Prostate gland (tissue), 2 donors: ENCODE results near the gene MAD1L1. TPM values are rescaled to one million over a fixed set of nuclear protein-coding genes. Genes with fewer than 3 reads are reported as not detected.

ENCODE experiments used
- DNase-seq: peaks from one replicate; pipeline ENCODE4 v3.0.0-alpha.2; 2019; ENCODE audit warnings: low spot score
- H3K27ac ChIP-seq, 2 donors: fragments of 200-600 bp; sonication (generic); 2 replicates each; pipeline ENCODE4 v1.5.1; 2017 to 2019
- H3K27me3 ChIP-seq: fragments of 200-600 bp; sonication (generic); replicated peaks from 2 replicates; pipeline ENCODE4 v1.5.1; 2019; ENCODE audit not compliant: insufficient read depth
- H3K36me3 ChIP-seq, 2 donors: fragments of 200-600 bp; sonication (generic); 1 replicate in 1 of 2; 2 replicates in 1 of 2; pipeline versions ENCODE4 v1.5.1 to v1.8.1; 2017 to 2019
- H3K4me1 ChIP-seq: fragments of 200-600 bp; sonication (generic); replicated peaks from 2 replicates; pipeline ENCODE4 v1.5.1; 2019
- H3K4me3 ChIP-seq, 2 donors: fragments of 200-600 bp; sonication (generic); 2 replicates each; pipeline ENCODE4 v1.5.1; 2017 to 2019
- H3K9me3 ChIP-seq: fragments of 200-600 bp; sonication (generic); 2 replicates; pipeline ENCODE4 v1.5.1; 2017
- CTCF ChIP-seq, 4 experiments: fragments of 200-600 bp in 2 of 4; fragments of 450-650 bp in 2 of 4; sonication (generic) in 2 of 4; IDR thresholded peaks; 1 replicate in 3 of 4; 2 replicates in 1 of 4; pipeline ENCODE4 v1.5.1; 2016 to 2019; ENCODE audit warnings: antibody characterized with exemption in 4 of 4, mild to moderate bottlenecking in 2 of 4, moderate library complexity in 2 of 4
- POLR2A ChIP-seq: fragments of 450-650 bp; IDR thresholded peaks from one replicate; pipeline ENCODE4 v1.6.1; 2016; ENCODE audit warnings: antibody characterized with exemption, mild to moderate bottlenecking
- POLR2AphosphoS5 ChIP-seq: sonication (generic); formaldehyde crosslinking; IDR thresholded peaks from one replicate; pipeline ENCODE4 v1.6.1; 2017; ENCODE audit warnings: antibody characterized with exemption
- WGBS: methylation state at CpG from one replicate; pipeline ENCODE4 v1.1.5; 2018; 5-methylcytosine and 5-hydroxymethylcytosine counted together
- intact Hi-C: fragments of 100-400 bp; cut with DNase I; formaldehyde crosslinking; loops from one replicate; pipeline ENCODE4 v1.14.2; 2022
- total RNA-seq, 2 donors: library from RNA; depleted of rRNA; stranded (reverse); fragments of >200 nt; gene quantifications; one replicate each; pipeline ENCODE4 v1.1.0, GENCODE V29; 2016

Gene MAD1L1
- total RNA-seq, 2 donors from 2014 or later: 79.3 to 91.9 TPM

GRCh38 chr7:1779445-1779844 is 453.3 kb downstream of the MAD1L1 start:
- no peak overlapping the region for H3K27ac ChIP-seq
- no peaks in the 10 kb centered on the region for H3K27me3 ChIP-seq
- intact Hi-C loops: no loop called here
- no peaks in the 10 kb centered on the region for H3K9me3 ChIP-seq
- WGBS: 91% methylated on average over 14 of the region's 14 CpGs
- no peak overlapping the region for H3K4me3 ChIP-seq
- DNase-seq: no peak
- no peaks in the 10 kb centered on the region for H3K36me3 ChIP-seq
- no peaks in the 10 kb centered on the region for H3K4me1 ChIP-seq
- TF ChIP-seq POLR2A: no peak
- no peak for TF ChIP-seq CTCF (IDR thresholded peaks at IDR 0.05)
- no peak for TF ChIP-seq POLR2AphosphoS5

GRCh38 chr7:1777122-1777521 is 455.6 kb downstream of the MAD1L1 start:
- intact Hi-C loops: no loop called here
- Histone ChIP-seq H3K9me3 (no peaks in the 10 kb centered on the region), H3K27ac (no peak overlapping the region), H3K4me1 (no peaks in the 10 kb centered on the region), H3K27me3 (no peaks in the 10 kb centered on the region), H3K4me3 (no peak overlapping the region), H3K36me3 (no peaks in the 10 kb centered on the region)
- WGBS: 88% methylated on average over 6 of the region's 6 CpGs
- TF ChIP-seq CTCF (IDR thresholded peaks at IDR 0.05) (no peak), POLR2A (no peak), POLR2AphosphoS5 (no peak)
- DNase-seq: no peak

GRCh38 chr7:1775389-1775788 is 457.4 kb downstream of the MAD1L1 start:
- H3K36me3 ChIP-seq: no peaks in the 10 kb centered on the region
- intact Hi-C loops: no loop called here
- H3K27ac ChIP-seq: no peak overlapping the region
- no peak overlapping the region for H3K4me3 ChIP-seq
- WGBS: 82% methylated on average over 4 of the region's 4 CpGs
- DNase-seq: no peak
- no peaks in the 10 kb centered on the region for H3K4me1 ChIP-seq
- H3K9me3 ChIP-seq: no peaks in the 10 kb centered on the region
- no peak for TF ChIP-seq CTCF (IDR thresholded peaks at IDR 0.05)
- TF ChIP-seq POLR2AphosphoS5: no peak
- no peak for TF ChIP-seq POLR2A
- H3K27me3 ChIP-seq: no peaks in the 10 kb centered on the region

- intact Hi-C loops: no loop called here
- no peak for TF ChIP-seq POLR2AphosphoS5
- no peak for TF ChIP-seq POLR2A
- TF ChIP-seq CTCF (IDR thresholded peaks at IDR 0.05): no peak
- Histone ChIP-seq H3K4me3 (no peak overlapping the region), H3K4me1 (no peaks in the 10 kb centered on the region), H3K36me3 (no peaks in the 10 kb centered on the region), H3K9me3 (no peaks in the 10 kb centered on the region), H3K27ac (no peak overlapping the region), H3K27me3 (no peaks in the 10 kb centered on the region)
- 92% methylated on average over 6 of the region's 6 CpGs for WGBS
- no peak for DNase-seq
Observed at GRCh38 chr7:1770331-1770730, 462.4 kb downstream of the MAD1L1 start.

GRCh38 chr7:1769286-1770200 is 463.2 kb downstream of the MAD1L1 start:
- WGBS: 96% methylated on average over 54 of the region's 54 CpGs
- Histone ChIP-seq H3K9me3 (no peaks in the 10 kb centered on the region), H3K27me3 (no peaks in the 10 kb centered on the region), H3K4me1 (no peaks in the 10 kb centered on the region), H3K36me3 (no peaks in the 10 kb centered on the region), H3K4me3 (no peak overlapping the region), H3K27ac (no peak overlapping the region)
- intact Hi-C loops: no loop called here
- TF ChIP-seq CTCF (IDR thresholded peaks at IDR 0.05) (no peak), POLR2AphosphoS5 (no peak), POLR2A (no peak)
- no peak for DNase-seq
